Measurements from ENCODE around the gene SEMA6B. TPM values are rescaled to one million over a fixed set of nuclear protein-coding genes. Genes with fewer than 3 reads are reported as not detected.
A peak's percentile ranks its signal among the peaks of the same experiment; 100 is the strongest.
"Not testable (repeated sequence)": the region's sequence is repeated elsewhere in the genome, so short reads cannot be mapped to it uniquely, and the experiment has no call there.

The SEMA6B gene
- total RNA-seq, 6 experiments from 2014 or later: 0.05 to 0.30 (median 0.21) TPM

- Mint-ChIP-seq H3K4me3 (no peak overlapping the region), H3K4me1 (ENCODE audit: low read depth) (no peaks in the 10 kb centered on the region), H3K27ac (no peak overlapping the region), H3K36me3 (ENCODE audit: low read depth) (no peaks in the 10 kb centered on the region), H3K9me3 (no peaks in the 10 kb centered on the region), H3K27me3 (ENCODE audit: insufficient read depth) (no peaks in the 10 kb centered on the region; the same call in 1 of the 2 replicates)
- DNase-seq: no peak
- no peak for TF ChIP-seq CTCF (IDR thresholded peaks at IDR 0.05)
Measured at GRCh38 chr19:4548238-4548584, 11.3 kb downstream of the SEMA6B start.

- H3K4me1 Mint-ChIP-seq (ENCODE audit: low read depth): no peaks in the 10 kb centered on the region
- no peaks in the 10 kb centered on the region for H3K9me3 Mint-ChIP-seq
- no peak overlapping the region for H3K27ac Mint-ChIP-seq
- H3K4me3 Mint-ChIP-seq: no peak overlapping the region
- H3K27me3 Mint-ChIP-seq (ENCODE audit: insufficient read depth): no peaks in the 10 kb centered on the region; the same call in 1 of the 2 replicates
- TF ChIP-seq CTCF (IDR thresholded peaks at IDR 0.05): peak; percentile 53
- no peaks in the 10 kb centered on the region for H3K36me3 Mint-ChIP-seq (ENCODE audit: low read depth)
- no peak for DNase-seq
Measured at GRCh38 chr19:4547303-4548237, 11.9 kb downstream of the SEMA6B start.

GRCh38 chr19:4543842-4544647, 15.4 kb downstream of the SEMA6B start:
- no peak for TF ChIP-seq CTCF (IDR thresholded peaks at IDR 0.05)
- no peak overlapping the region for H3K4me3 Mint-ChIP-seq
- no peak for DNase-seq
- H3K9me3 Mint-ChIP-seq: no peaks in the 10 kb centered on the region
- H3K27ac Mint-ChIP-seq: no peak overlapping the region
- H3K36me3 Mint-ChIP-seq (ENCODE audit: low read depth): no peaks in the 10 kb centered on the region; the same call in 1 of the 2 replicates
- H3K4me1 Mint-ChIP-seq (ENCODE audit: low read depth): no peaks in the 10 kb centered on the region
- H3K27me3 Mint-ChIP-seq (ENCODE audit: insufficient read depth): peaks cover 9% of the 10 kb centered on the region

GRCh38 chr19:4542896-4543841, 16.3 kb downstream of the SEMA6B start:
- Mint-ChIP-seq H3K36me3 (ENCODE audit: low read depth) (no peaks in the 10 kb centered on the region; the same call in 1 of the 2 replicates), H3K9me3 (no peaks in the 10 kb centered on the region), H3K27me3 (ENCODE audit: insufficient read depth) (peaks cover 11% of the 10 kb centered on the region), H3K4me1 (ENCODE audit: low read depth) (no peaks in the 10 kb centered on the region), H3K27ac (no peak overlapping the region), H3K4me3 (no peak overlapping the region)
- no peak for DNase-seq
- TF ChIP-seq CTCF (IDR thresholded peaks at IDR 0.05): no peak

GRCh38 chr19:4541806-4542145, 17.7 kb downstream of the SEMA6B start:
- H3K36me3 Mint-ChIP-seq (ENCODE audit: low read depth): not testable (repeated sequence)

More at GRCh38 chr19:4541806-4542145, 17.7 kb downstream of the SEMA6B start:
- not testable (repeated sequence) for H3K27ac Mint-ChIP-seq; H3K9me3 Mint-ChIP-seq; H3K4me1 Mint-ChIP-seq (ENCODE audit: low read depth); H3K4me3 Mint-ChIP-seq; DNase-seq
- peaks cover 17% of the 10 kb centered on the region for H3K27me3 Mint-ChIP-seq (ENCODE audit: insufficient read depth)

Measured in HFFc6 (cell line).